HL-60/S4 treated with retinoic acid at 250 ng/mL for 4 days and 3 days (cell line): Measurements from ENCODE around the gene TRAK1.

Source experiments
- in situ Hi-C: fragments of 300-500 bp; cut with MboI; formaldehyde crosslinking; loops from 2 replicates; pipeline ENCODE4 v1.7.0; 2022; ENCODE audit warnings: low sequenced_read_pairs

Gene TRAK1

GRCh38 chr3:42267878-42268277, 176.7 kb downstream of the TRAK1 start:
- in situ Hi-C loops = loop anchor here (25.0 kb wide), 1 partner anchor 169 kb away; no protein-coding TSS in a partner anchor

GRCh38 chr3:42269647-42270046, 178.5 kb downstream of the TRAK1 start:
- in situ Hi-C loops = loop anchor here (25.0 kb wide), 1 partner anchor 168 kb away; no protein-coding TSS in a partner anchor

- in situ Hi-C loops = loop anchor here (25.0 kb wide), 1 partner anchor 167 kb away; no protein-coding TSS in a partner anchor
Measured at GRCh38 chr3:42270561-42270960, 179.4 kb downstream of the TRAK1 start.

GRCh38 chr3:42271786-42272185, 180.6 kb downstream of the TRAK1 start:
- in situ Hi-C loops = loop anchor here (25.0 kb wide), 1 partner anchor 166 kb away; no protein-coding TSS in a partner anchor

GRCh38 chr3:42273361-42273760, 182.2 kb downstream of the TRAK1 start:
- in situ Hi-C loops = loop anchor here (25.0 kb wide), 1 partner anchor 164 kb away; no protein-coding TSS in a partner anchor

GRCh38 chr3:42274266-42274665, 183.1 kb downstream of the TRAK1 start:
- in situ Hi-C loops = loop anchor here (25.0 kb wide), 1 partner anchor 163 kb away; no protein-coding TSS in a partner anchor

GRCh38 chr3:42275217-42275616, 184.1 kb downstream of the TRAK1 start:
- in situ Hi-C loops = no loop called here
